NCI-H524 treated with DMSO at 0.1 percent for 48 hours (cell line): ENCODE results near the gene BAG5.
"Not testable (repeated sequence)": the region's sequence is repeated elsewhere in the genome, so short reads cannot be mapped to it uniquely, and the experiment has no call there.

ENCODE experiments used
- DNase-seq: peaks from one replicate; lab custom pipeline; 2025; lab: John Stamatoyannopoulos, UW

Gene BAG5

GRCh38 chr14:103522649-103523574 lies 39.5 kb downstream of the BAG5 start, which contains the start of gene CKB:
Gene CKB (minus strand): TSS chr14:103522830. CDS start chr14:103522493, 337 bp downstream.
- DNase-seq: peak; percentile 58

- DNase-seq: no peak
Observed at GRCh38 chr14:103521951-103522563, 40.4 kb downstream of the BAG5 start.

- DNase-seq: no peak
Observed at GRCh38 chr14:103521438-103521950, 41.0 kb downstream of the BAG5 start.

GRCh38 chr14:103520657-103521437 lies 41.6 kb downstream of the BAG5 start:
- DNase-seq: no peak

- no peak for DNase-seq
Observed at GRCh38 chr14:103520269-103520656, 42.2 kb downstream of the BAG5 start.

GRCh38 chr14:103519837-103520212 lies 42.6 kb downstream of the BAG5 start:
- no peak for DNase-seq

GRCh38 chr14:103519043-103519836 lies 43.2 kb downstream of the BAG5 start:
- no peak for DNase-seq

GRCh38 chr14:103518422-103519042 lies 43.9 kb downstream of the BAG5 start:
- DNase-seq: no peak

- DNase-seq: no peak
Observed at GRCh38 chr14:103517721-103518421, 44.6 kb downstream of the BAG5 start.

- no peak for DNase-seq
Observed at GRCh38 chr14:103517174-103517566, 45.3 kb downstream of the BAG5 start.

GRCh38 chr14:103516426-103517173 lies 45.9 kb downstream of the BAG5 start:
- DNase-seq: no peak

- DNase-seq: no peak
Observed at GRCh38 chr14:103514596-103515421, 47.6 kb downstream of the BAG5 start.

- DNase-seq: peak; percentile 55
Observed at GRCh38 chr14:103512701-103513611, 49.5 kb downstream of the BAG5 start.

GRCh38 chr14:103512180-103512579 lies 50.3 kb downstream of the BAG5 start:
- not testable (repeated sequence) for DNase-seq

- DNase-seq: no peak
Observed at GRCh38 chr14:103510724-103511693, 51.4 kb downstream of the BAG5 start.
